HepG2 (cell line): ENCODE measurements around the gene IL13. TPM values are rescaled to one million over a fixed set of nuclear protein-coding genes. Genes with fewer than 3 reads are reported as not detected.
"Not testable (repeated sequence)": the region's sequence is repeated elsewhere in the genome, so short reads cannot be mapped to it uniquely, and the experiment has no call there.

Experiments
- ATAC-seq: fragments of 200-7000 bp; cut with Tn5 transposase; 3 replicates; pipeline ENCODE4 v1.9.1; 2020; ENCODE audit warnings: mild to moderate bottlenecking, moderate library complexity
- BruUV-seq: library from RNA; stranded (reverse); fragments of 400-500 nt; replicated peaks from 2 replicates; lab custom pipeline; 2021; lab: Mats Ljungman, UMichigan
- CTCF ChIA-PET: fragments of 300-600 bp; formaldehyde crosslinking; extraction: SDS; loops from one replicate; lab custom pipeline; 2021; ENCODE audit warnings: low total read pairs, inconsistent platforms, low intra/inter-chr PET ratio; lab: Yijun Ruan, JAX
- POLR2A ChIA-PET: fragments of 350-600 bp; sonication (Branson Sonifier 250); formaldehyde crosslinking; loops from one replicate; lab custom pipeline; 2020; ENCODE audit warnings: antibody characterized with exemption, inconsistent platforms; lab: Yijun Ruan, JAX
- DNase-seq: peaks from one replicate; pipeline ENCODE4 v3.0.0-alpha.2; 2015; ENCODE audit warnings: low spot score
- FAIRE-seq: peaks from 3 replicates; lab custom pipeline; 2011; peaks lifted over from hg19 to GRCh38; lab: Jason Lieb, UNC
- H2AFZ ChIP-seq: one replicate; pipeline ENCODE4 v1.6.1; 2011; ENCODE audit warnings: low read length, inconsistent platforms
- H3K27ac ChIP-seq: fragments of 300-600 bp; 3 replicates; pipeline ENCODE4 v1.8.0; 2011; ENCODE audit warnings: mixed run types, mild to moderate bottlenecking, mixed read lengths, low read length, inconsistent platforms; ENCODE audit not compliant: insufficient read depth; ENCODE audit errors: extremely low read length
- H3K27me3 ChIP-seq, 2 experiments: fragments of 200-600 bp in 1 of 2; 2 replicates in 1 of 2; 3 replicates in 1 of 2; pipeline versions ENCODE4 v1.6.0 to v1.8.0; 2011; ENCODE audit warnings: low read length in 2 of 2, mild to moderate bottlenecking in 2 of 2, moderate library complexity in 2 of 2, inconsistent platforms in 1 of 2; ENCODE audit not compliant: insufficient read depth in 2 of 2, control insufficient read depth in 1 of 2
- H3K36me3 ChIP-seq, 2 experiments: fragments of 200-600 bp in 1 of 2; replicated peaks in 1 of 2; 2 replicates in 1 of 2; 3 replicates in 1 of 2; pipeline versions ENCODE4 v1.5.1 to v1.8.0; 2011; ENCODE audit warnings: low read length in 2 of 2, inconsistent platforms in 1 of 2; ENCODE audit not compliant: insufficient read depth in 2 of 2, control insufficient read depth in 1 of 2
- H3K4me1 ChIP-seq: 2 replicates; pipeline ENCODE4 v1.5.1; 2012; ENCODE audit warnings: low read length, inconsistent platforms; ENCODE audit not compliant: insufficient read depth
- H3K4me2 ChIP-seq: 2 replicates; pipeline ENCODE4 v1.6.0; 2011; ENCODE audit warnings: low read depth, low read length, inconsistent platforms
- H3K4me3 ChIP-seq, 3 experiments: fragments of 200-600 bp in 1 of 3; sonication (generic), shearing (Covaris generic) in 1 of 3; replicated peaks in 1 of 3; 2 replicates each; pipeline ENCODE4 v1.5.1; 2011 to 2016; ENCODE audit warnings: low read length in 3 of 3, inconsistent platforms in 2 of 3, low read depth in 2 of 3, mild to moderate bottlenecking in 2 of 3, control low read depth in 1 of 3, mixed read lengths in 1 of 3; ENCODE audit not compliant: insufficient read depth in 1 of 3
- H3K79me2 ChIP-seq: one replicate; pipeline ENCODE4 v1.6.1; 2011; ENCODE audit warnings: low read length, inconsistent platforms; ENCODE audit not compliant: insufficient read depth
- H3K9ac ChIP-seq: 2 replicates; pipeline ENCODE4 v1.6.0; 2011; ENCODE audit warnings: mild to moderate bottlenecking, low read depth, low read length, inconsistent platforms; ENCODE audit not compliant: insufficient read depth
- H3K9me3 ChIP-seq: 2 replicates; pipeline ENCODE4 v1.5.1; 2012; ENCODE audit warnings: mild to moderate bottlenecking, low read length
- H4K20me1 ChIP-seq: 2 replicates; pipeline ENCODE4 v1.6.0; 2011; ENCODE audit warnings: inconsistent platforms, mild to moderate bottlenecking, low read length, moderate library complexity; ENCODE audit not compliant: insufficient read depth
- GTF3A ChIP-seq: sonication (generic); formaldehyde crosslinking; conservative IDR thresholded peaks from 2 replicates; pipeline ENCODE4 v1.4.0; 2020; ENCODE audit warnings: mild to moderate bottlenecking, missing genetic modification reagents
- SETDB1 ChIP-seq: sonication (generic); formaldehyde crosslinking; IDR thresholded peaks from 2 replicates; pipeline ENCODE4 v1.5.1; 2020; ENCODE audit warnings: missing genetic modification reagents, mild to moderate bottlenecking, borderline replicate concordance
- ZNF121 ChIP-seq: sonication (generic); formaldehyde crosslinking; IDR thresholded peaks from 2 replicates; pipeline ENCODE4 v1.5.0; 2020; ENCODE audit warnings: mild to moderate bottlenecking, missing genetic modification reagents
- ZNF256 ChIP-seq: sonication (generic); formaldehyde crosslinking; conservative IDR thresholded peaks from 2 replicates; pipeline ENCODE4 v1.4.0; 2020; ENCODE audit warnings: missing genetic modification reagents
- ZNF354B ChIP-seq: sonication (generic); formaldehyde crosslinking; IDR thresholded peaks from 2 replicates; pipeline ENCODE4 v1.8.0; 2022; ENCODE audit warnings: mild to moderate bottlenecking, missing genetic modification reagents
- ZNF431 ChIP-seq: sonication (generic); formaldehyde crosslinking; IDR thresholded peaks from 2 replicates; pipeline ENCODE4 v1.9.0; 2022; ENCODE audit warnings: missing genetic modification reagents, low read depth, mild to moderate bottlenecking, borderline replicate concordance
- ZNF556 ChIP-seq: sonication (generic); formaldehyde crosslinking; IDR thresholded peaks from 2 replicates; pipeline ENCODE4 v1.4.0; 2020; ENCODE audit warnings: mild to moderate bottlenecking, missing genetic modification reagents, borderline replicate concordance
- WGBS: methylation state at CpG from one replicate; pipeline ENCODE4 v1.1.6; 2017; ENCODE audit warnings: low lambda C conversion rate; 5-methylcytosine and 5-hydroxymethylcytosine counted together
- in situ Hi-C: cut with HindIII; loops from 2 replicates; pipeline ENCODE4 v1.10.0; 2017; ENCODE audit warnings: low pct_unique_long_range_greater_than_20kb; ENCODE audit not compliant: extremely low pct_ligation_motif_present
- intact Hi-C: fragments of 100-400 bp; cut with micrococcal nuclease; formaldehyde crosslinking; loops from one replicate; pipeline ENCODE4 v1.10.0; 2022; ENCODE audit not compliant: unreplicated experiment
- polyA plus RNA-seq, 8 experiments: library from polyadenylated mRNA; depleted of rRNA in 3 of 8; stranded (reverse) in 7 of 8; unstranded in 1 of 8; fragments of >200 nt; fragmentation: Illumina TruSeq in 4 of 8; extraction: Trizol in 4 of 8; gene quantifications; 2 replicates each; pipeline versions ENCODE4 v1.2.1 to v1.2.3, GENCODE V29; 2011 to 2016; ENCODE audit warnings: low read depth in 4 of 8, missing spikeins in 1 of 8, mixed read lengths in 1 of 8; ENCODE audit not compliant: insufficient read depth in 1 of 8
- total RNA-seq, 5 experiments: library from RNA; depleted of rRNA; stranded (reverse); fragments of >200 nt; fragmentation: Illumina TruSeq; extraction: Trizol; gene quantifications; 2 replicates each; pipeline ENCODE4 v1.2.3, GENCODE V29; 2016; ENCODE audit warnings: low read depth in 1 of 5
- TF ChIP-seq, protein P1 (sequence below): fragments of 450-650 bp; IDR thresholded peaks from 2 replicates; pipeline ENCODE4 v1.6.1; 2017
- TF ChIP-seq, protein P2 (sequence below): sonication (generic); formaldehyde crosslinking; IDR thresholded peaks from 2 replicates; pipeline ENCODE4 v1.4.0; 2020; ENCODE audit warnings: missing genetic modification reagents
- TF ChIP-seq, protein P3 (sequence below): conservative IDR thresholded peaks from 2 replicates; pipeline ENCODE4 v1.6.1; 2018; ENCODE audit warnings: missing genetic modification reagents

Gene IL13
- total and polyA plus RNA-seq, 2 of the 13 experiments (the other 11 are each of a cell fraction or from before 2014, with no cell fraction given) = 0.05 TPM; not detected in 1

DNA sequence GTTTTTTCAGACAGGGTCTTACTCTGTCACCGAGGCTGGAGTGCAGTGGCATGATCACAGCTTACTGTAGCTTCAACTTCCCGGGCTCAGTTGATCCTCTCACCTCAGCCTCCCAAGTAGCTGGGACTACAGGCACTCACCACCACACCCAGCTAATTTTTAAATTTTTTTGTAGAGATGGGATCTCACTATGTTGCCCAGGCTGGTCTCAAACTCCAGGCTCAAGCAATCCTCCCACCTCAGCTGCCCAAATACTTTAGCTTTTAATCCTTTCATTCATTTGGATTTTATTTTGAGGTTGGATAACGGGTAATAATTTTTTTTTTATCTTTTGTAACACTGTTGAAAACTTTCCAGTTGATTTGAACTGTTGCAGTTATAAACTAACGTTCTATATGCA lies 24.4 kb upstream of the IL13 start:
- H3K4me2 ChIP-seq, ATAC-seq, H3K27me3 ChIP-seq, BruUV-seq, H3K79me2 ChIP-seq, H3K27ac ChIP-seq, H3K9me3 ChIP-seq, DNase-seq, H2AFZ ChIP-seq, intact Hi-C loops, H4K20me1 ChIP-seq, POLR2A ChIA-PET, H3K9ac ChIP-seq, CTCF ChIA-PET, FAIRE-seq, H3K4me1 ChIP-seq, H3K4me3 ChIP-seq, in situ Hi-C loops: not testable (repeated sequence)
- H3K36me3 ChIP-seq = peaks cover 12 to 38% of the 10 kb centered on the region in 2 experiments
- 97% methylated on average over 4 of the region's 4 CpGs for WGBS
- TF ChIP-seq ZNF121 = peak; percentile 42; the same call in 1 of the 2 replicates

DNA sequence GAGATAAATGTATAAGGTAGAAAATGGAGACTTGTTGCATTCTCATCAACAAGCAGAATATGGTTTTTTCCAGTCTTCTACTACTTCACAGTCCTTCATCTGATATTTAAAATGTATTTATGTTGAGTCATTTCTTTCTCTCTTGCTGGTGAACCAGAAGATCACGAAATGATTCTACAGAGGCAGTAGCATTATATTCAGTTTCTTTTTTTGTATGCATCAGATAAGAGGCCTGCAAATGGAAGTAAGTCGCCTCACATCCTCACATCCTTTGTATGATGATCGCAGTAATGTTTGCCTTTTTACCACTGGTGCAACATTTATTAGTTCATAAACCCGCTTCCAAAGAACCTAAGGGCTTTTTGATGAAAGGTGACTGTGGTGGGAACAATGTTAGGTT lies 22.1 kb upstream of the IL13 start:
- TF ChIP-seq, protein P1, sequence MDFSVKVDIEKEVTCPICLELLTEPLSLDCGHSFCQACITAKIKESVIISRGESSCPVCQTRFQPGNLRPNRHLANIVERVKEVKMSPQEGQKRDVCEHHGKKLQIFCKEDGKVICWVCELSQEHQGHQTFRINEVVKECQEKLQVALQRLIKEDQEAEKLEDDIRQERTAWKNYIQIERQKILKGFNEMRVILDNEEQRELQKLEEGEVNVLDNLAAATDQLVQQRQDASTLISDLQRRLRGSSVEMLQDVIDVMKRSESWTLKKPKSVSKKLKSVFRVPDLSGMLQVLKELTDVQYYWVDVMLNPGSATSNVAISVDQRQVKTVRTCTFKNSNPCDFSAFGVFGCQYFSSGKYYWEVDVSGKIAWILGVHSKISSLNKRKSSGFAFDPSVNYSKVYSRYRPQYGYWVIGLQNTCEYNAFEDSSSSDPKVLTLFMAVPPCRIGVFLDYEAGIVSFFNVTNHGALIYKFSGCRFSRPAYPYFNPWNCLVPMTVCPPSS = no peak
- TF ChIP-seq ZNF354B (CRISPR knock-in tag) (no peak), GTF3A (CRISPR knock-in tag) (no peak), ZNF556 (no peak), SETDB1 (no peak), ZNF256 (CRISPR knock-in tag) (no peak), ZNF431 (CRISPR knock-in tag) (no peak)
- TF ChIP-seq, protein P2, sequence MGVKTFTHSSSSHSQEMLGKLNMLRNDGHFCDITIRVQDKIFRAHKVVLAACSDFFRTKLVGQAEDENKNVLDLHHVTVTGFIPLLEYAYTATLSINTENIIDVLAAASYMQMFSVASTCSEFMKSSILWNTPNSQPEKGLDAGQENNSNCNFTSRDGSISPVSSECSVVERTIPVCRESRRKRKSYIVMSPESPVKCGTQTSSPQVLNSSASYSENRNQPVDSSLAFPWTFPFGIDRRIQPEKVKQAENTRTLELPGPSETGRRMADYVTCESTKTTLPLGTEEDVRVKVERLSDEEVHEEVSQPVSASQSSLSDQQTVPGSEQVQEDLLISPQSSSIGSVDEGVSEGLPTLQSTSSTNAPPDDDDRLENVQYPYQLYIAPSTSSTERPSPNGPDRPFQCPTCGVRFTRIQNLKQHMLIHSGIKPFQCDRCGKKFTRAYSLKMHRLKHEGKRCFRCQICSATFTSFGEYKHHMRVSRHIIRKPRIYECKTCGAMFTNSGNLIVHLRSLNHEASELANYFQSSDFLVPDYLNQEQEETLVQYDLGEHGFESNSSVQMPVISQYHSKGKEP = no peak
- TF ChIP-seq, protein P3, sequence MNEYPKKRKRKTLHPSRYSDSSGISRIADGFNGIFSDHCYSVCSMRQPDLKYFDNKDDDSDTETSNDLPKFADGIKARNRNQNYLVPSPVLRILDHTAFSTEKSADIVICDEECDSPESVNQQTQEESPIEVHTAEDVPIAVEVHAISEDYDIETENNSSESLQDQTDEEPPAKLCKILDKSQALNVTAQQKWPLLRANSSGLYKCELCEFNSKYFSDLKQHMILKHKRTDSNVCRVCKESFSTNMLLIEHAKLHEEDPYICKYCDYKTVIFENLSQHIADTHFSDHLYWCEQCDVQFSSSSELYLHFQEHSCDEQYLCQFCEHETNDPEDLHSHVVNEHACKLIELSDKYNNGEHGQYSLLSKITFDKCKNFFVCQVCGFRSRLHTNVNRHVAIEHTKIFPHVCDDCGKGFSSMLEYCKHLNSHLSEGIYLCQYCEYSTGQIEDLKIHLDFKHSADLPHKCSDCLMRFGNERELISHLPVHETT (CRISPR knock-in tag) = no peak
- H3K27me3 ChIP-seq = no peaks in the 10 kb centered on the region
- no peaks in the 10 kb centered on the region for H4K20me1 ChIP-seq
- no peak overlapping the region for H3K9ac ChIP-seq
- H3K9me3 ChIP-seq = no peaks in the 10 kb centered on the region
- H3K4me1 ChIP-seq = no peaks in the 10 kb centered on the region
- 96% methylated on average over 4 of the region's 4 CpGs for WGBS
- no peak overlapping the region for H3K4me2 ChIP-seq
- H3K36me3 ChIP-seq = peaks cover 13 to 44% of the 10 kb centered on the region in 2 experiments
- in situ Hi-C loops (no loop called here), intact Hi-C loops (no loop called here)
- no peaks in the 10 kb centered on the region for H3K79me2 ChIP-seq
- H2AFZ ChIP-seq = no peak overlapping the region
- CTCF ChIA-PET = no interaction called here
- DNase-seq (no peak), FAIRE-seq (no peak), ATAC-seq (no peak)
- no peak overlapping the region for H3K27ac ChIP-seq
- BruUV-seq = no TSS peak
- no peak overlapping the region for H3K4me3 ChIP-seq
- POLR2A ChIA-PET = no interaction called here
